Panc1 (cell line): ENCODE results near the gene HINT1. TPM values are rescaled to one million over a fixed set of nuclear protein-coding genes. Genes with fewer than 3 reads are reported as not detected.

ENCODE experiments used
- ATAC-seq: fragments of 200-7000 bp; cut with Tn5 transposase; 2 replicates; pipeline ENCODE4 v1.9.1; 2020; ENCODE audit warnings: mild to moderate bottlenecking, moderate library complexity
- BruUV-seq: library from RNA; stranded (reverse); fragments of 400-500 nt; replicated peaks from 2 replicates; lab custom pipeline; 2021; lab: Mats Ljungman, UMichigan
- CTCF ChIA-PET: fragments of 300-600 bp; sonication (Branson Sonifier 250); formaldehyde crosslinking; loops from one replicate; lab custom pipeline; 2022; ENCODE audit warnings: antibody characterized with exemption; lab: Charles Lee
- POLR2A ChIA-PET: fragments of 300-600 bp; sonication (Branson Sonifier 250); formaldehyde crosslinking; loops from one replicate; lab custom pipeline; 2022; ENCODE audit warnings: antibody characterized with exemption; lab: Charles Lee
- DNase-seq: peaks from one replicate; pipeline ENCODE4 v3.0.0-alpha.2; 2010; ENCODE audit warnings: low read depth, low spot score
- H3K27ac ChIP-seq: 2 replicates; pipeline ENCODE4 v1.5.1; 2011; ENCODE audit warnings: mild to moderate bottlenecking, low read length, inconsistent platforms
- H3K27me3 ChIP-seq: fragments of 200-500 bp; sonication (Bioruptor generic); 2 replicates; pipeline ENCODE4 v1.6.0; 2014; ENCODE audit warnings: low read length, inconsistent platforms; ENCODE audit not compliant: control insufficient read depth, insufficient read depth
- H3K36me3 ChIP-seq: fragments of 200-500 bp; sonication (Bioruptor generic); 2 replicates; pipeline ENCODE4 v1.5.1; 2014; ENCODE audit warnings: inconsistent platforms, mild to moderate bottlenecking, low read length, moderate library complexity; ENCODE audit not compliant: control insufficient read depth, insufficient read depth
- H3K4me1 ChIP-seq: 2 replicates; pipeline ENCODE4 v1.5.1; 2011; ENCODE audit warnings: inconsistent platforms, mild to moderate bottlenecking, low read length, moderate library complexity; ENCODE audit not compliant: control insufficient read depth, insufficient read depth
- H3K4me3 ChIP-seq, 2 experiments: 2 replicates each; pipeline ENCODE4 v1.5.1; 2011 to 2012; ENCODE audit warnings: low read depth in 2 of 2, low read length in 2 of 2, mild to moderate bottlenecking in 2 of 2, inconsistent platforms in 1 of 2, moderate library complexity in 1 of 2
- H3K9me3 ChIP-seq: fragments of 200-500 bp; sonication (Bioruptor generic); 2 replicates; pipeline ENCODE4 v1.5.1; 2014; ENCODE audit warnings: low read depth, mild to moderate bottlenecking, inconsistent platforms, low read length, moderate library complexity; ENCODE audit not compliant: control insufficient read depth, insufficient read depth
- POLR2AphosphoS5 ChIP-seq: IDR thresholded peaks from 2 replicates; pipeline ENCODE4 v1.6.1; 2012; ENCODE audit warnings: mild to moderate bottlenecking, low read depth, low read length, moderate library complexity
- SIN3A ChIP-seq: IDR thresholded peaks from 2 replicates; pipeline ENCODE4 v1.6.1; 2012; ENCODE audit warnings: low read depth, mild to moderate bottlenecking, low read length, moderate library complexity, borderline replicate concordance; ENCODE audit not compliant: insufficient read depth
- TCF7L2 ChIP-seq: IDR thresholded peaks from 2 replicates; pipeline ENCODE4 v1.6.1; 2011; ENCODE audit warnings: mild to moderate bottlenecking, low read depth, low read length, inconsistent platforms
- in situ Hi-C: cut with HindIII; loops from 2 replicates; pipeline ENCODE4 v1.10.0; 2016; ENCODE audit warnings: low sequenced_read_pairs, low pct_unique_long_range_greater_than_20kb
- intact Hi-C: fragments of 100-400 bp; cut with micrococcal nuclease; formaldehyde crosslinking; loops from one replicate; pipeline ENCODE4 v1.10.0; 2022; ENCODE audit not compliant: unreplicated experiment
- total RNA-seq: library from RNA; stranded (reverse); gene quantifications from one replicate; pipeline ENCODE4 v1.2.1, GENCODE V29; 2021; ENCODE audit not compliant: unreplicated experiment
- TF ChIP-seq, protein P1 (sequence below), 2 experiments: IDR thresholded peaks; 2 replicates each; pipeline ENCODE4 v1.6.1; 2011 to 2012; ENCODE audit warnings: low read depth in 2 of 2, control low read depth in 1 of 2, low read length in 1 of 2, mild to moderate bottlenecking in 1 of 2, moderate library complexity in 1 of 2; ENCODE audit not compliant: insufficient read depth in 1 of 2
- TF ChIP-seq, protein P2 (sequence below): fragments of 450-650 bp; IDR thresholded peaks from 2 replicates; pipeline ENCODE4 v1.5.1; 2017; ENCODE audit warnings: mild to moderate bottlenecking

Gene HINT1
- total RNA-seq, 1 experiment from 2014 or later, result 233 TPM

DNA sequence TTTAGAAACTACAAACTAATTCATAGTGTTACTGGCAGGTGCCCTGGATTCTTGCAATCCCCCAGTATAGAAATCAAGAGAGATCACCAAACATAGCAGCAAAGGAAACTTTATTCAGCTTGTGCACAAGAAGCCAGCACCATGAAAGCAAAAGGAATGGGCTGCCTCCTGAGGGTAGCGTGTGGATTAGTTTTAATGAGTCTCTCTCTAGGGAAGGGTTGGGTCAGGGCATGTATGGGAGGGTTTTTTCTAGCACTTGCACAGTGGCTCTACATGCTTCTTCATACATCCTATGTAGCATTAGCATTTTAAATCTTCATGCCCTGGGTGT, 44.1 kb upstream of the HINT1 start:
- ATAC-seq, result 0 out of 2 replicates have a peak, but pooled peaks have one; percentile 42

DNA sequence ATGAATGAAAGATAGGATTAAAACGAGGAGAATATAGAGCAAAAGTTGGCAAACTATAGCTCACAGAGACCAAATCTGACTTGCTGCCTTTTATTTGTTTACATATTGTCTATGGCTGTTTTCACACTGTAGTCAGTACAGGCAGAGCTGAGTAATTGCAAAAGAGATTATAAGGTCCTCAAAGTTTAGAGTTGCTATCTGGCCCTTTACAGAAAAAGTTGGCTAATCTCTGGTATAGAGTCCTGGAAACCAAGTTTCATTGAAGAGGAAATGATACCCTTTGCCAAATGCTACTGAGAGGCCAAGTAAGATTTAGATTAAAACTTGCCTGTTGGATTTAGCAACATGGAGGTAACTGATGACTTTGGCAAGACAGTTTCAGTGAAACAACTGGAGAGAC, 41.7 kb upstream of the HINT1 start:
- CTCF ChIA-PET, result no interaction called here

More for the DNA sequence above, 44.1 kb upstream of the HINT1 start:
- Histone ChIP-seq H3K27me3 (no peaks in the 10 kb centered on the region), H3K36me3 (no peaks in the 10 kb centered on the region), H3K9me3 (no peaks in the 10 kb centered on the region), H3K4me1 (no peaks in the 10 kb centered on the region), H3K27ac (no peak overlapping the region), H3K4me3 (no peak overlapping the region)
- POLR2A ChIA-PET, result no interaction called here
- CTCF ChIA-PET, result no interaction called here
- in situ Hi-C loops, result no loop called here
- intact Hi-C loops, result no loop called here
- BruUV-seq, result no TSS peak
- TF ChIP-seq, protein P1, sequence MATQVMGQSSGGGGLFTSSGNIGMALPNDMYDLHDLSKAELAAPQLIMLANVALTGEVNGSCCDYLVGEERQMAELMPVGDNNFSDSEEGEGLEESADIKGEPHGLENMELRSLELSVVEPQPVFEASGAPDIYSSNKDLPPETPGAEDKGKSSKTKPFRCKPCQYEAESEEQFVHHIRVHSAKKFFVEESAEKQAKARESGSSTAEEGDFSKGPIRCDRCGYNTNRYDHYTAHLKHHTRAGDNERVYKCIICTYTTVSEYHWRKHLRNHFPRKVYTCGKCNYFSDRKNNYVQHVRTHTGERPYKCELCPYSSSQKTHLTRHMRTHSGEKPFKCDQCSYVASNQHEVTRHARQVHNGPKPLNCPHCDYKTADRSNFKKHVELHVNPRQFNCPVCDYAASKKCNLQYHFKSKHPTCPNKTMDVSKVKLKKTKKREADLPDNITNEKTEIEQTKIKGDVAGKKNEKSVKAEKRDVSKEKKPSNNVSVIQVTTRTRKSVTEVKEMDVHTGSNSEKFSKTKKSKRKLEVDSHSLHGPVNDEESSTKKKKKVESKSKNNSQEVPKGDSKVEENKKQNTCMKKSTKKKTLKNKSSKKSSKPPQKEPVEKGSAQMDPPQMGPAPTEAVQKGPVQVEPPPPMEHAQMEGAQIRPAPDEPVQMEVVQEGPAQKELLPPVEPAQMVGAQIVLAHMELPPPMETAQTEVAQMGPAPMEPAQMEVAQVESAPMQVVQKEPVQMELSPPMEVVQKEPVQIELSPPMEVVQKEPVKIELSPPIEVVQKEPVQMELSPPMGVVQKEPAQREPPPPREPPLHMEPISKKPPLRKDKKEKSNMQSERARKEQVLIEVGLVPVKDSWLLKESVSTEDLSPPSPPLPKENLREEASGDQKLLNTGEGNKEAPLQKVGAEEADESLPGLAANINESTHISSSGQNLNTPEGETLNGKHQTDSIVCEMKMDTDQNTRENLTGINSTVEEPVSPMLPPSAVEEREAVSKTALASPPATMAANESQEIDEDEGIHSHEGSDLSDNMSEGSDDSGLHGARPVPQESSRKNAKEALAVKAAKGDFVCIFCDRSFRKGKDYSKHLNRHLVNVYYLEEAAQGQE (IDR thresholded peaks at IDR 0.05; ENCODE audit: insufficient read depth in 1 of 2, low read depth in 2 of 2, low read length in 1 of 2), result no peak
- no peak for TF ChIP-seq SIN3A
- TF ChIP-seq, protein P2, sequence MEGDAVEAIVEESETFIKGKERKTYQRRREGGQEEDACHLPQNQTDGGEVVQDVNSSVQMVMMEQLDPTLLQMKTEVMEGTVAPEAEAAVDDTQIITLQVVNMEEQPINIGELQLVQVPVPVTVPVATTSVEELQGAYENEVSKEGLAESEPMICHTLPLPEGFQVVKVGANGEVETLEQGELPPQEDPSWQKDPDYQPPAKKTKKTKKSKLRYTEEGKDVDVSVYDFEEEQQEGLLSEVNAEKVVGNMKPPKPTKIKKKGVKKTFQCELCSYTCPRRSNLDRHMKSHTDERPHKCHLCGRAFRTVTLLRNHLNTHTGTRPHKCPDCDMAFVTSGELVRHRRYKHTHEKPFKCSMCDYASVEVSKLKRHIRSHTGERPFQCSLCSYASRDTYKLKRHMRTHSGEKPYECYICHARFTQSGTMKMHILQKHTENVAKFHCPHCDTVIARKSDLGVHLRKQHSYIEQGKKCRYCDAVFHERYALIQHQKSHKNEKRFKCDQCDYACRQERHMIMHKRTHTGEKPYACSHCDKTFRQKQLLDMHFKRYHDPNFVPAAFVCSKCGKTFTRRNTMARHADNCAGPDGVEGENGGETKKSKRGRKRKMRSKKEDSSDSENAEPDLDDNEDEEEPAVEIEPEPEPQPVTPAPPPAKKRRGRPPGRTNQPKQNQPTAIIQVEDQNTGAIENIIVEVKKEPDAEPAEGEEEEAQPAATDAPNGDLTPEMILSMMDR, result no peak
- TF ChIP-seq TCF7L2, result no peak
- no peak for TF ChIP-seq POLR2AphosphoS5
- DNase-seq, result no peak

More for the DNA sequence above, 41.7 kb upstream of the HINT1 start:
- POLR2A ChIA-PET, result no interaction called here
- H3K4me3 ChIP-seq, result no peak overlapping the region
- H3K27me3 ChIP-seq, result no peaks in the 10 kb centered on the region
- in situ Hi-C loops (no loop called here), intact Hi-C loops (no loop called here)
- no peaks in the 10 kb centered on the region for H3K9me3 ChIP-seq
- no peaks in the 10 kb centered on the region for H3K36me3 ChIP-seq
- TF ChIP-seq POLR2AphosphoS5, result no peak
- TF ChIP-seq, protein P1 (IDR thresholded peaks at IDR 0.05; ENCODE audit: insufficient read depth in 1 of 2, low read depth in 2 of 2, low read length in 1 of 2), result no peak
- TF ChIP-seq, protein P2, result no peak
- no peak for TF ChIP-seq TCF7L2
- no peak for TF ChIP-seq SIN3A
- DNase-seq, result no peak
- no peaks in the 10 kb centered on the region for H3K4me1 ChIP-seq
- BruUV-seq, result no TSS peak
- H3K27ac ChIP-seq, result no peak overlapping the region
- ATAC-seq, result no peak
